Keratinocyte (primary cell): ENCODE data around the gene AJUBA. TPM values are rescaled to one million over a fixed set of nuclear protein-coding genes. Genes with fewer than 3 reads are reported as not detected.

Experiments
- DNase-seq: peaks from one replicate; pipeline ENCODE4 v3.0.0-alpha.2; 2011; ENCODE audit warnings: low read depth, missing footprints, low spot score
- FAIRE-seq: peaks from 2 replicates; lab custom pipeline; 2011; peaks lifted over from hg19 to GRCh38; lab: Jason Lieb, UNC
- H2AFZ ChIP-seq: 2 replicates; pipeline ENCODE4 v1.6.0; 2012; ENCODE audit warnings: low read length, control low read depth, inconsistent platforms; ENCODE audit not compliant: control insufficient read depth
- H3K27ac ChIP-seq: 2 replicates; pipeline ENCODE4 v1.5.1; 2011; ENCODE audit warnings: low read length; ENCODE audit not compliant: control insufficient read depth, insufficient read depth
- H3K27me3 ChIP-seq: 3 replicates; pipeline ENCODE4 v1.6.0; 2011; ENCODE audit warnings: low read length; ENCODE audit not compliant: control insufficient read depth, insufficient read depth; ENCODE audit errors: extremely low read depth
- H3K36me3 ChIP-seq, 2 experiments: 2 replicates in 1 of 2; 3 replicates in 1 of 2; pipeline ENCODE4 v1.5.1; 2011; ENCODE audit warnings: low read length in 2 of 2, mild to moderate bottlenecking in 1 of 2; ENCODE audit not compliant: control insufficient read depth in 2 of 2, insufficient read depth in 2 of 2; ENCODE audit errors: extremely low read depth in 1 of 2
- H3K4me1 ChIP-seq: 3 replicates; pipeline ENCODE4 v1.5.1; 2011; ENCODE audit warnings: low read length; ENCODE audit not compliant: control insufficient read depth, insufficient read depth; ENCODE audit errors: extremely low read depth
- H3K4me2 ChIP-seq: 3 replicates; pipeline ENCODE4 v1.6.0; 2011; ENCODE audit warnings: low read depth, low read length; ENCODE audit not compliant: control insufficient read depth, insufficient read depth; ENCODE audit errors: extremely low read depth
- H3K4me3 ChIP-seq, 3 experiments: fragments of 200-600 bp in 1 of 3; sonication (generic) in 1 of 3; 2 replicates in 2 of 3; 3 replicates in 1 of 3; pipeline ENCODE4 v1.5.1; 2011 to 2016; ENCODE audit warnings: low read length in 3 of 3, mild to moderate bottlenecking in 3 of 3, control low read depth in 2 of 3, inconsistent platforms in 1 of 3, low read depth in 1 of 3, mixed read lengths in 1 of 3, mixed run types in 1 of 3, moderate library complexity in 1 of 3; ENCODE audit not compliant: control insufficient read depth in 2 of 3, insufficient read depth in 2 of 3; ENCODE audit errors: extremely low read depth in 1 of 3
- H3K79me2 ChIP-seq: 2 replicates; pipeline ENCODE4 v1.6.0; 2012; ENCODE audit warnings: low read length; ENCODE audit not compliant: control insufficient read depth, insufficient read depth
- H3K9ac ChIP-seq: 3 replicates; pipeline ENCODE4 v1.6.0; 2011; ENCODE audit warnings: low read length; ENCODE audit not compliant: control insufficient read depth, insufficient read depth; ENCODE audit errors: extremely low read depth
- H3K9me1 ChIP-seq: 3 replicates; pipeline ENCODE4 v1.6.0; 2011; ENCODE audit warnings: low read length; ENCODE audit not compliant: control insufficient read depth, insufficient read depth; ENCODE audit errors: extremely low read depth
- H3K9me3 ChIP-seq: 2 replicates; pipeline ENCODE4 v1.5.1; 2012; ENCODE audit warnings: low read depth, low read length; ENCODE audit not compliant: control insufficient read depth
- H4K20me1 ChIP-seq: 3 replicates; pipeline ENCODE4 v1.6.0; 2011; ENCODE audit warnings: low read length; ENCODE audit not compliant: control insufficient read depth, insufficient read depth; ENCODE audit errors: extremely low read depth
- CTCF ChIP-seq, 3 experiments: IDR thresholded peaks in 1 of 3; conservative IDR thresholded peaks in 1 of 3; optimal IDR thresholded peaks in 1 of 3; 2 replicates in 2 of 3; 3 replicates in 1 of 3; pipeline versions ENCODE3 to v1.5.1; 2011; ENCODE audit warnings: low read length in 3 of 3, mild to moderate bottlenecking in 3 of 3, moderate library complexity in 2 of 3, control low read depth in 1 of 3, inconsistent platforms in 1 of 3; ENCODE audit not compliant: insufficient read depth in 2 of 3; ENCODE audit errors: extremely low read depth in 1 of 3
- EZH2 ChIP-seq: IDR thresholded peaks from one replicate; pipeline ENCODE4 v1.6.1; 2012; ENCODE audit warnings: inconsistent platforms, mild to moderate bottlenecking, low read length, moderate library complexity
- dilution Hi-C: fragments of 300-500 bp; cut with MboI; formaldehyde crosslinking; loops from one replicate; pipeline ENCODE4 v1.7.0; 2020; ENCODE audit warnings: low sequenced_read_pairs; ENCODE audit not compliant: extremely low pct_ligation_motif_present
- polyA plus RNA-seq, 5 experiments: library from polyadenylated mRNA; depleted of rRNA in 3 of 5; stranded (reverse) in 3 of 5; stranded (forward) in 1 of 5; unstranded in 1 of 5; fragments of >200 nt; gene quantifications; 1 replicate in 1 of 5; 2 replicates in 3 of 5; 3 replicates in 1 of 5; pipeline versions ENCODE4 v1.2.1 to v1.2.3, GENCODE V29; 2011 to 2012; ENCODE audit warnings: missing spikeins in 2 of 5, low read depth in 1 of 5, low replicate concordance in 1 of 5

Gene AJUBA
- polyA plus RNA-seq, 1 donor (not counting 4 experiments of a cell fraction or from before 2014, with no cell fraction given) = 157 TPM

GRCh38 chr14:23018107-23018506, 35.8 kb upstream of the AJUBA start:
- no peak overlapping the region for H3K4me3 ChIP-seq
- no peak for TF ChIP-seq EZH2
- no peak for TF ChIP-seq CTCF (optimal IDR thresholded peaks at IDR 0.05 in 1 of 3, IDR thresholded peaks at IDR 0.05 in 1 of 3, conservative IDR thresholded peaks at IDR 0.05 in 1 of 3; ENCODE audit: extremely low read depth in 1 of 3, insufficient read depth in 2 of 3, low read length in 3 of 3)
- no peak for FAIRE-seq

GRCh38 chr14:23017091-23017490, 34.7 kb upstream of the AJUBA start:
- no peaks in the 10 kb centered on the region for H3K27me3 ChIP-seq

More at GRCh38 chr14:23018107-23018506, 35.8 kb upstream of the AJUBA start:
- no peaks in the 10 kb centered on the region for H3K9me1 ChIP-seq
- no peaks in the 10 kb centered on the region for H3K27me3 ChIP-seq
- H3K4me2 ChIP-seq = no peak overlapping the region
- dilution Hi-C loops = no loop called here
- H3K36me3 ChIP-seq = no peaks in the 10 kb centered on the region
- no peaks in the 10 kb centered on the region for H3K79me2 ChIP-seq
- DNase-seq = no peak
- H3K9ac ChIP-seq = no peak overlapping the region
- no peak overlapping the region for H2AFZ ChIP-seq
- no peaks in the 10 kb centered on the region for H3K4me1 ChIP-seq
- no peaks in the 10 kb centered on the region for H4K20me1 ChIP-seq
- H3K9me3 ChIP-seq = no peaks in the 10 kb centered on the region
- H3K27ac ChIP-seq = no peak overlapping the region

More at GRCh38 chr14:23017091-23017490, 34.7 kb upstream of the AJUBA start:
- FAIRE-seq (no peak), DNase-seq (no peak)
- H3K9me3 ChIP-seq = no peaks in the 10 kb centered on the region
- H3K9ac ChIP-seq = no peak overlapping the region
- no peaks in the 10 kb centered on the region for H3K36me3 ChIP-seq
- TF ChIP-seq CTCF (optimal IDR thresholded peaks at IDR 0.05 in 1 of 3, IDR thresholded peaks at IDR 0.05 in 1 of 3, conservative IDR thresholded peaks at IDR 0.05 in 1 of 3; ENCODE audit: extremely low read depth in 1 of 3, insufficient read depth in 2 of 3, low read length in 3 of 3) (no peak), EZH2 (no peak)
- H3K27ac ChIP-seq = no peak overlapping the region
- H4K20me1 ChIP-seq = no peaks in the 10 kb centered on the region
- no peaks in the 10 kb centered on the region for H3K9me1 ChIP-seq
- H3K79me2 ChIP-seq = no peaks in the 10 kb centered on the region
- dilution Hi-C loops = no loop called here
- H3K4me2 ChIP-seq = no peak overlapping the region
- no peak overlapping the region for H3K4me3 ChIP-seq
- no peak overlapping the region for H2AFZ ChIP-seq
- no peaks in the 10 kb centered on the region for H3K4me1 ChIP-seq
